ENCODE results near the gene ITGB2.

ITGB2 gene

DNA sequence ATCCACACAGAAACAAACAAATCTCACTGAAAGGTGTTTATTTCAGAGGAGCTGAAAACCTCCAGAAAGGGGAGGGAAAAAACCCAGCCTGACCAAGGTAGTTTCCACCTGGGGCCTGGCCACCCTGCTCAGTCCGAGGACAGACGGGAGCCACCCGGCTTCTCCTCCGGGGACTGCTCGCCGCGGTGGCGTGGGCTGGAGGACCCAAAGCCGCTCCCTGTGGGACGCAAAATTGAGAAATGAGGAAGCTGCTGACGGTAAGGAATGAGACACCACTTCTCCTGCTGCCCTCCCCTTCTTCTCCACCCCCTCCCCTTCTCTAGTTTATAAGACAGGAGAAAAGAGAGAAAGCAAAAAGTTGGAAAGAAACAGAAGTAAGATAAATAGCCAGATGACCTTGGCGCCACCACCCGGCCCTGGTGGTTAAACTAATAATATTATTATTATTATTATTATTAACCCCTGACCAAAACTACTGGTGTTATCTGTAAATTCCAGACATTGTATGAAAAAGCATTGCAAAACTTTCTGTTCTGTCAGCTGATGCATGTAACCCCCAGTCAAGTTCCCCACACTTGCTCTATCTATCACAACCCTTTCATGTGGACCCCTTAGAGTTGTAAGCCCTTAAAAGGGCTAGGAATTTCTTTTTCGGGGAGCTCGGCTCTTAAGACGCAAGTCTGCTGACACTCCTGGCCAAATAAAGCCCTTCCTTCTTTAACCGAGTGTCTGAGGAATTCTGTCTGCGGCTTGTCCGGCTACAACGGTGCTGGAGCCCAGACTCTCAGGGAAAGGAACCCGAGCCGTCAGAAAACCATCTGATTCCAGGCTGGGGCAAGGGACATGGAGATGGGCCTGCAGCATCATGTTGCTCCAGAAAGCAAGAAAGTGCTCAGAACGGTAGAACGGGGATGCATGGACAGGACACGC lies 12.5 kb downstream of the ITGB2 start:
- no peak for DNase-seq

DNA sequence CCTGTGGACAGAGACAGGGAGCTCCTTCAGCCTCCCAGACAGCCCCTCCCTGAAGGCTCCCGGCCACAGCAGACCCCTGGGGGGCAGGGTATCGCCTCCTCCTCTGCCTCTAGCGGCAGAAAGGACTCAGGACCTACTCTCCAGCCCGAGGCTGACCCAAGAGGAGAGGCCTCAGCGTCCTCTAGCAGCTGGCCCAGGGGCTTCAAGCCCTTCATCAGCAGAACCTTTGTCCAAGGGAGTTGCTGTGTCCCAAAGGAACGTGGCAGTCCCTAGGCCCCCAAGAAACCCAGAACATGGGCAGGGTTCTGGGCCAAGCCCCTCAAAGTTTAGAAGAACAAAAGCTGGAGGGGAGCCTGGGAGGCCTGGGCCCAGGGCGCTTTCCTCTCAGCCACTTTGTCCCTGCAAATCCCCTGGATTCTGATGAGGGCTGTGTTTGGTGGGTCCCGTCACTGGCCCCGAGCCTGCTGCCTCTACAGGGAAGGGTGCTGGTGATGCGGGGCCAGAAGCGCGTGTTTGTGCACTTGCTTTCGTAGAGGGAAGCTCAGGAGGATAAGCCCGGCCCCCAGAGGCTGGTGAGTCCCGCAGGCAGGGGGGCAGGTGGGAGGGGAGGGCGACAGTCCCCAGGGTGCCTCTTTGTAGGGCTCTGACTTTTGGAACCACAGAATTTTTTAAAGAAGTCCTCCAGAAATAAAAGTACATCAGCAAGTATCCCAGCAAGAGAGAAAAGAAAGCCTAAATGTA lies 13.3 kb downstream of the ITGB2 start:
- DNase-seq = no peak

DNA sequence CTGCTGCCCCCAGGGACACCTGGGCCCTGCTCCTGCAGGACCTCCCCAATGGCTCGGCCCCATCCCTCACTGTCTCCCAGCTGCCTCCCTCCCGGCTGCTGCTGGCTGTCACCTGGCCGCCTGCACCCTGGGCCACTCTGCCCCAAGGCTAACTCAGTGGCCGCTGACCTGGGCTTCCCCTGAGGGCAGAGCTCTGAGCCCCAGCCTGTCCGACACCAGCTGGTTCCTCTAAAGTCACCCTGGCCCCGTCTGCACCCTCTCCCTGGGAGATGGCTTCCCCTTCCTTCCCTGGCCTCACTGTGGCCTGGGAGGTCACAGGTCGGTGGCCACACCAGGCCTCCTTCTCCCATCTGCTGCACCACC lies 15.0 kb downstream of the ITGB2 start:
- no peak for DNase-seq

DNA sequence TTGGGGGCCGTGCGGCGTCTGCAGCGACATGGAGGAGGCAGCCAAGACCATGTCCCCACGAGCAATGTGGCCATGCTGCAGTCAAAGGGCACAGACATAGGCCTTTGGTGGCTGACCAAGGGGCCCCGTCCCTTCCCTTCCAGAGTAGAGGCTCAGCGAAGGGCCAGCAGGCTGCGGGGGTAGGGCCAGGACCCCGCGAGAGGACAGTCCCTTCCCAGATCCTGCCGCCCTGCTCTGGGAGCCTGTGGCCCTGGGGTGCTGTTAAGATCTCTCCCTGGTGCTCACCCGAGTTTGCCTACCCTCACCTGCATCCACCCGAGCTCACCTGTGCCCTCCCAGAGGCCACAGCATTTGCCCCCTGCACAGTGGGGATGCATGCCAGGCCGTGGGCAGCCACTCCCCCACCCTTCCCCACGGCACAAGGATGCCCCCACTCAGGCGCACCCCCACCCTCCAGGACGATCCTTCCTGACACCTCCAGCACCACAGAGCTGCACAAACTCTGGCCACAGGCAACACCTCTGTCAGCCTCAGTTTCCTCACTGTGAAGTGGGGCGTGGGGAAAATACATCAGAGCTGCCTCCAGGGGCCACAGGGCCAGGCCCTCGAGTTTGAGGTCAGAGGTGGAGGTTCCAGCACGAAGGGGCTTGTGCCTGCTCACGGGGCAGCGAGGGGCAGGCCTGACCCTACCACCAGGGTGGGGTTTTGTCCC lies 15.5 kb downstream of the ITGB2 start:
- no peak for DNase-seq

DNA sequence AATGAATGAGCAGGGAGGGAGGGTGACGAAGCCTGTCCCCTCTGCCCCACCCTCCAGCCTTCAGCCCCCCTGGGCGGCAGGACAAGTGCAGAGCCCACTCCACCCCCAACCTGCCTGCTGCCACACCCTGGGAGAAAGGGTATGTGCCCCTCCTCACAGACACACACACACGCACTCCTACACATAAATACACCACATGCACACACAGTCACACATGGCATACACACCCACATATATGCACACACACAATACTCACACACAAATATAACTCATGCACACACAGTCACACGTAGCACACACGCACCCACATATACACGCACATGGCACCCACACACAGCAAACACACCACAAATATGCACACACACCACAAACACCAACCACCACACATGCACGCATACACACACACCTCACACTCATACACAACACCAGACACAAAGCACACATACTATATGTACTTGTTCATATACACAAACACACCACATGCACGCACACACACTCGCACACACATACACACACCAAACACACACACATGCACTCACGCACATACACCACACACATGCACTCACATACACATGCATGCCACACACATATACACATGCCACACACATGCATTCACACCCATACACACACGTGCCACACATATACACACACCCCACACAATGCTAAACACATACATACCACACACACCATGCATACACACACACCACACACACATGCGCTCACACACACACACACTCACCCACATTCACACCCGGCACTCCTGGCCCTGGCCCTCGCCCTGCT lies 16.4 kb downstream of the ITGB2 start:
- no peak for DNase-seq

DNA sequence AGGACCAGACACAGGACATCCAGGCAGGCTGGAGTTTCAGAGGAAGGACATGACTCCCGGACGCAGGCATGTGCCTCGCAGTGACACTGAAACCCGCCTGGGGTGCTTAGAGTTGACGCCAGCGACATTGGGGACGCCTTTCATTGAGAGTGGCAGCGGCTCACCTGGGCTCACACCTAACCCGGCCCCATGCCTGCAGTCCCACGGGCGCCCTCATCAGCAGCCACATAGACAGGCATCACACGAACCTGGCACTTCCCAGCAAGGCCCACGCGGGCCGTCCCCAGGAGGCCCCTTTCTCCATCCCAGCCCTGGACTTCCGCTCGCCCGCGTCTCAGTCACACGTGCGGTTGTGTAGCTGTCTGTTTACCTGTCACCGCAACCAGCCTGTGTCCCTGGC lies 17.0 kb downstream of the ITGB2 start:
- no peak for DNase-seq

DNA sequence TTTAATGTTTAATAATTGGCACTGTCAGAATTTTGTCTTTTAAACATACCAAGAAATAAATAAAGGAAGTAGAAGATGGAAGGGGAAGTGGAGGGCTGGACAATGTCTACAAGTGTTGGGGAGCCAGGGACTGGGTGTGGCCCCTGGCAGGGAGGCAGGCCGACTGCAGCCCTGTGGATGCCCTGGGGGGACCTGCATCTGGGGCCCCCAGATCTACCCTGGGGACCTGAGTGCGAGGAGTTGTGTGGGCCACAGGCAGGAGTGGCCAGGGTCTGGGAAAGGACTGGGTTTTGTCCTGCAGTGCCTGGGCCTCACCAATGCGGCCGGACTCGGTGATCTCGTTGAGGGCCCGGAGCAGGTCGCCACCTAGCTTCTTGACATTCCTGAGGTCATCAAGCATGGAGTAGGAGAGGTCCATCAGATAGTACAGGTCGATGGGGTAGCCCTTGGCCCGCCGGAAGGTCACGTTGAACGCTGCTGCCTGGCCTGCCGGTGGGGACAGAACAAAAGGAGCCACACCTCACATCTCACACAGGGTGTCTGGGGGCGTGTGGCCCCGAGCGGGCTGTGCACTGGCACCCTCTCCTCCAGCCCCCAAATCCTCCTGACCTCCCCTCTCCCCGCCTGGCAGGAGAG lies 17.5 kb downstream of the ITGB2 start:
- DNase-seq = no peak

DNA sequence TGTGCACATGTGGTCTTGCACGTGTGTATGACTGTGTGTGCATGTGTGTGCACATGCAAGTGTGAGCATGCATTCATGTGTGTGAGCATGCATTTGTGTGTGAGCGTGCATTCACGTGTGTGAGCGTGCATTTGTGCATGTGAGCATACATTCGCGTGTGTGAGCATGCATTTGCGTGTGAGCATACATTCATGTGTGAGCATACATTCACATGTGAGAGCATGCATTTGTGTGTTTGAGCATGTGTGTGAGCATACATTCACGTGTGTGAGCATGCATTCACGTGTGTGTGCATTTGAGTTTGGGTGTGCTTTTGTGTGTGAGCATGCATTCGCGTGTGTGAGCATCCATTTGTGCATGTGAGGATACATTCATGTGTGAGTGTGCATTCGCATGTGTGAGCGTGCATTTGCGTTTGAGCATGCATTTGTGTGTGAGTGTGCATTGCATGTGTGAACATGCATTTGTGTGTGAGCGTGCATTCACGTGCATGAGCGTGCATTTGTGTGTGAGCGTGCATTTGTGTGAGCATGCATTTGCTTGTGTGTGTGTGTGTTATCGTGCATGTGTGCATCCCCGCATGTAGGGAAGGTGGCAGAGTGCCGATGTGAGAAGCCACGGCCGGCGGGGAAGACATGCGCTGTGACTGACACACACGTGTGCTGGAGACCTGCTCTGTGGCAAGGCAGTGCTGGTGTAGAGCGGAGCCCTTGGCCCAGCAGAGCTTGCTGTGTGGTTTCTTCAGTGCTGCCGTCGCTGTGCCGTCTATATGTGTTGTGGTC lies 18.2 kb downstream of the ITGB2 start:
- DNase-seq = no peak

DNA sequence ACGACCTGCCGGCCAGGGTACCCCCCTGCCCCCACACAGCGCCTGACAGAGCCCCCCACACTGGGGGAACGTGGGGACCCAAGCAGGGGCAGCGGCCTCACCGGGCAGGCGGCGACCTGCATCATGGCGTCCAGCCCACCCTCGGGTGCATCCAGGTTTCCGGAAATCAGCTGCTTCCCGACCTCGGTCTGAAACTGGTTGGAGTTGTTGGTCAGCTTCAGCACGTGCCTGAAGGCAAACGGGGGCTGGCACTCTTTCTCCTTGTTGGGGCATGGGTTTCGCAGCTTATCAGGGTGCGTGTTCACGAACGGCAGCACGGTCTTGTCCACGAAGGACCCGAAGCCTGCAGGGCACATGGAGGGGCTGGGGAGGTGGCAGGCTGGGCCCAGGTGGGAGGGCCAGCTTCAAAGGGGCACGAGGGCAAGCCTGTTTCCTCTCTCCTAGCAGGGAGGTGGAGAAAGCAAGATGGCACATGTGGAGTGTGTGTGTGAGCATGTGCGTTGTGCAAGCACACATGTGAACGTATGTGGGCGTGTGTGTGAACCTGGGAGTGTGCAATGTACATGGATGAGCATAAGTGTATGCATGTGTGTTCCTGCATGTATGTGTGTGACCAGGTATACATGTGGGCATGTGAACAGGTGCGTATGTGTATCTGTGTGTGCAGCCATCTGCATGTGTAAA lies 19.2 kb downstream of the ITGB2 start:
- DNase-seq = no peak

DNA sequence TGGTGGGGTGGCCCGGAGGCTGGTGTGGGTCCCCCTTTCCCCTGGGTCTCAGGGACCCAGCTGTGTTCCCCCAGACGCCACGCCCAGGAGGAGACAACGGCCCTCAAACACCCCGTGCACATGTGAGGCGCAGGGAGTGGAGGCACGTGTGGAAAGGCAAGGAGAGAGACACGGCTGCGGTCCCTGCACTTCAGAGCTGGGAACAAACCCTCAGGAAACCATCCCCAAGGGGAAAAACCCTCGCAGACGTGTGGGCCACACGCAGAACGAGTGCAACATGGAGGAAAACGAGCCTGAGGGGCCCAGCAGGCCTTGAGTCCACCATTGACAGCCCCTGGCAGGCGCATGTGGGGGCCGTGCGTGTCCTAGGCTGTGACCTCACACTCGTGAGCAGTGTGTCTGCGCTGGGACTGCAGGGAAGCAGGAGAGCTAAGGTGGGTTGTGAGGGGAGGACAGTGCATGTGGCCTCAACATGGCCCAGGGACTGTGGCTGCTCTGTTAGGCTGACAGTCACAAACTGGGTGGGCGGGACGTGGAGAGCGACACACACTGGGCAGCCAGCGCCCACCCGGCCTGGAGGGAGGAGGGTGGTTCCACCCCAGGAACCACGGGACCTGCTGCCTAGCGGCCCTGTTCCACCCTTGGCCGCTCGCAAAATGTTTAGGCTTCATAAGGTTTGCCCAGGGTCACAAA lies 20.0 kb downstream of the ITGB2 start:
- DNase-seq = no peak

DNA sequence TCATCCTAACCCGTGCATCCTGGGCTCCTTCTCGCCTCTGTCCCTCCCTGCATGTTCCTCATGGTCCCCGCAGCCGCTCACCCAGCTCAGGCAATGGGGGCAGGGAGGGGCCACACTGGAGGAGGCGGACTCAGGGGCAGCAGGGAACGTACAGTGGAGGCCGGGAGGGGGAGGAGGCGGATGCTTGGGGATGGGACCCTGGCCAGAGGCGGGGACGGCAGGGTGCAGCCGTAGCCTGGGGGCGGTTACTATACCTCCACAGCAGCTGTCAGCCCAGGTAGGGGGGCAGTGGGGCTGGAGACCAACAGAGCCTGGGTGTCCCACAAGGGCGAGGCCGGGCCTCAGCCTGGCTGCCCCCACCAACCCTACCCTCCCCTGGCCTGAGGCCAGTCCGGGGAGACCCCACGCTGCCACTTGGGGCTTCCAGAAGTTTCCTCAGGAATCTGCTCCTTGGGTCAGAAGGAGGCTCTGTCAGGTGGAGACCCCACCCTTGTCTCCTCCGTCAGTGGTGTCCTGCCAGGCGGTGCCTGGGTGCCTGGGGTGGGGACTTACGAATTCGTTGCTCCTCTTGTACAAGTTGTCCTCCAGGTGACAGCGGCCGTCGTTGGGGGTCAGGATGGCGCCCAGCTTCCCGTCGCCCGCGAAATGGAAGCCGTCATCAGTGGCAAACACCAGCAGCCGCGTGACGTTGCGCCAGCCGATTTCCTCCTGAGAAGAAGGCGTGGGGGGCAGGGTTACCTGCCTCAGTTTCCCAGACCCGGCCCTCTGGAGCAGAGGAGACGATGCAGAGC lies 20.7 kb downstream of the ITGB2 start:
- DNase-seq = no peak

DNA sequence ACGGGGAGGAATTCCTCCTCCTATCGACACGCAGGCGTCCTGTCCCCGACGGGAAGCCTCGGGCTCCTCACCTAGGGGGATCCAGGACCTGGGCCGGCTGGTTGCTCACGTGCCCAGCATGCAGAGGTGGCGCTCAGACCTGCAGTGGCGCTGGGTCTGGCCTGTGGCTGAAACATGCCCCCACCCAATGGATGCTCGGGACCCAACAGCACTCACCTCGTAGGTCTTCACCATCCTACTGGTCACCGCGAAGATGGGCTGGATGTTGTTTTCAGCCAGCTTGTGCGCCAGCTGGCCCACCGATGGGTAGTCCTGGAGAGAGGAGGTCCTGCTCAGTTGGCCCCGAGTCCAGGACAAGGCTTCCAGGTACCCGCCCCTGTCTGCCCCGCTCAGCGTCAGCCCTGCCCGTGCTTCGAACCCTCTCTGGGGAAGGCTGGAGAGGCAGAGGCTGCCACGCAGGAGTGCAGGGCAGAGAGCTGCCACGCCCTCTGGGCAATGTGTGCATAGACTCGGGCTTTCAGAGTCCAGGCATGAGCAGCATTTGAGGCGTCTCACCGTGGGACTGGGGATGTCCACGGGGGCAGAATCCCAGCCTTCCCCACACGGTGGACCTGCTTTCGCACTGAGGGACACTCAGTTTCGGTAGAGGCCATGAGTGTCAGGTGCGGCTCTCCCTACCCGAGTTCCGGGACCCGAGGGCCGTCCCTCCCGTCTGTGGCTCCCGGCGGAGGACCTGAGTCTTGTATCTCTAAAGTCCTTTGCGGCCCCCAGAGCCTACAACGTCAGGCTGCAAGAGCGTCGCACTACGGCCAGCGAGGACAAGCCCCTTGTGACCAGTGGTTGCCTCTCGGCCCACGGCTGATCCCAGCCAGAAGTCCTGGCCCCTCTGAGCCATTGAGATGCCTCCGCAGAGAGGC lies 21.6 kb downstream of the ITGB2 start:
- DNase-seq = no peak

DNA sequence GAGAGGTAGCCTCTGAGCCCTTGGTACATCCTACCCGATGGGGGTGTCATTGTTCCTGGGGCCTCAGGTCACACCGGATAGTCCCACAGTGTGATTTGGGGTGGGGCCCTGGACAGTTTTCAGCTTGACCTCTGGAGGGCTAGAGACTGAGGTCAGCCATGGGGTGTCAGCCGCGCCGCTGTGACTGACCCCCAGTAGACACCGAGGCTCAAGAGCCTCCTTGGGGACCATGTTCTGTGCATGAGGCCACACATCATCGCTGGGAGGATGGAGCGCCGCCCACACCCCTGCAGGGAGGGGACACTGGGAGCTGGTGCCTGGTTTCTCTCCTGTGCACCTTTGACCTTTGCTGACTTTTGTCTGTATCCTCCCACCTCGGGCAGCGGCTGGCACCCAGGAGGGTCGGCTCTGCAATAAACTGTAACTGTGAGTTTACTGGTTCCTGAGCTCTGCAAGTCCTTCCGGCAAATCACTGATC lies 22.6 kb downstream of the ITGB2 start:
- no peak for DNase-seq

DNA sequence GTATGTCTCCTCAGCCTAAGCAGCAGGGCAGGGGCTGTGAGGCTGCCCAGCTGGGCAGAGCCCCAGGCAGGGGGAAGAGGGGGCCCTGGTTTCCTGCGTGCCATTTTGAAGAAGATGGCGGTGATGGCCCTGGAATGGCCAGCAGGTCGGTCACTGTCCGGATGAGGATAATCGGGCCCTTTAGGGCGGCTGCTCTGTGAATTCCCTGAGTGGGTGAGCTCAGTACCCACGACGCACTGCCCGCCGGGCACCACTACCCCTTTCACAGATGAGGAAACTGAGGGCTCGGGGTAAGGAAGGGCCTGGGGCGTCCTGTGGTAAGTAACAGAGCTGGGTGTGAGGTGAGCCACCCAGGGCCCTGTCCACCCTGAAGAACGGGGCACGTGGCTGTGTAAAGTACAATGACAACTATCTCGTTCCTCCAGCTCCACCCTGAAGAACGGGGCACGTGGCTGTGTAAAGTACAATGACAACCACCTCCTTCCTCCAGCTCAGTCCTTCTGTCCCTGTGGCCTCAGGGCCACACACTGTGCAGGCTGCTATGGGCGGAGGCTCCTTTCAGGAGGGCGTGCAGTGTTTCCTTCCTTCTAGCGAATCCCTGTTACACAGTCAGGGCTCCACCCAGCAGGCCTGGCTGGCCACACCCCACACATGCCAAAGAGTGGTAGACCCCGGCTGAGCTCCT lies 23.2 kb downstream of the ITGB2 start:
- no peak for DNase-seq

DNA sequence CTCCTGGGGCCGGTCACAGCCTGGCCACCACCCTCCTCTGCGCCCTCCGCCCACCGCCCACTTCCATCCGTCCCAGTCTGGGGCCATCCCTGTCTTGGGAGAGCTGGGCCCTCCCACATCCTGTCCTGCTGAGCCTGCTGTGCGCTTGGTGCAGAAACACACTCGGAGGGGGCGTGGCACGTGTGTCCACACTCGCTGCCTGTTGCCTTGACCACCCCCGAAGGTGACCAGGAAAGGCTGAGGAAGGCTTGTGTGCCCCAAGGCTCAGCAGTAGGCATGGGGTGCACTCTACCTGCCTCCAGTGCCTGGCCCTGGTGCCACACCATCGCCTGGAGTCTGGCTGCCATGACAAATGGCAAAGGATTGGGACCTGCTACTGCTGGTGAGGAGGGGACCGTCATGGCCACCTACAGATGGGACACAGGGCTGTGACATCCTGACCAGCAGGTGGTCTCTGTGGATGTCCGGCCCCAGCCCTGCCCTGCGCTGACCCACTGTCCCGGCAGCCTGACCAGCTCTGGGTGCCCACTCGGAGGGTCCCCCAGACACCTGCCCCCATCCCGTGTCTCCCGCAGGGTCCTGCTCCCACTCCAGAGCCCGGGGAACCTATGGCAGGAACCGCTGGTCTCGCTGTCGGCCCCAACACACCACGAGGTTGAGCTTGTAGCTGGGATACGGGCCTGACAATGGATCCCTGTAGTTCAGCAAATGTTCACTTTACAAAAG lies 24.0 kb downstream of the ITGB2 start:
- no peak for DNase-seq

DNA sequence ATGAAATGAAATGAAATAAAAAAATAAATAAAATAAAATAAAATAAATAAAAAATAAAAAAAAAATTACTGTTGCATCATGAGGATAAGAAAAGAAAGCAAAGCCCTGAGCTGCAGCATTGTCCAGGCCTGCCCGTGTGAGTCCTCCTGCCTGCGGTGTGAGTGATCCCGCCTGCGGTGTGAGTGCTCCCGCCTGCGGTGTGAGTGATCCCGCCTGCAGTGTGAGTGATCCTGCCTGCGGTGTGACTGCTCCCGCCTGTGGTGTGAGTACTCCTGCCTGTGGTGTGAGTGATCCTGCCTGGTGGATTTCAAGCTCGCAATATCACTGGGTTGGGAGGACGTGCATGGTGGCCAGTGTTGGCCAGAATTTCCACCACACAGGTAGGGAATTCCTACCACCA lies 24.8 kb downstream of the ITGB2 start:
- DNase-seq = no peak
